NCI-H146 treated with DMSO at 0.1 percent for 48 hours (cell line): ENCODE results near the gene SESN3.
"Not testable (repeated sequence)": the region's sequence is repeated elsewhere in the genome, so short reads cannot be mapped to it uniquely, and the experiment has no call there.

ENCODE experiments used
- DNase-seq: peaks from one replicate; lab custom pipeline; 2025; ENCODE audit not compliant: unreplicated experiment; lab: John Stamatoyannopoulos, UW

Gene SESN3

DNA sequence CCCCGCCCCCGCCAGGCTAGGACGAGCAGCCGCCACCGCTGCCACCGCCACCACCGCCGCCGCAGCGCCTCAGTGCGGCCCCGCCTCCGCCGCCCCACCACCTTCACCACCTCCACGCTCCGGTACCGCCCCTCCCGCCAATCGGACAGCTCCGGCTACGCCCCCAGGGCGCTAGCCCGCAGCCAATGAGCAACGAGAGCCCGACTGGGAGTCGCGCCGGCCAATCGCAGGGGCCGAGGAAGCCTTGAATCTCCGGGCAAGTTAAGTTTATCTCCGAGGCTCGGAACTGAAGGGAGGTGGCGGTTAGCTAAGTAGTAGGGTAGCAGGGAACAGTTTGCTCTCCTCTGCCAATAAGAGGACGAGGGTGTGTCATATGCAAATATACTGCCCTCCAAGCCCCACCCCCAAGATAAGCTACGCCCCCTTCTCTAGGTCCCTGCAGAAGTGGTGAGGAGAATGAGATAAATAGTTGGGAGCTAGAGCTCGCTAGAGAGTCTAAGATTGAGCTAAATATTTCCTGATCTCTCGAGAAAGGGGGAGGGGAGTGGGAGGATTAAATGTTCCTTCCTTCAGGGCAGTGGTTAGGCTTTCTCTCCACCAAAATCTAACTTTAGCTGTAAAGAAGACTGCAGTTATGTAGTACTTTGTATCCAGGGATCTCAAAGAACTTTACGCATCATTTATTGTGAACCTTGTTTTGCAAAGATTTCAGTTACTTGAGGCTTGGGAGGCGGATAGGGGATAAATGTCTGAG is at the start of gene SESN3:
Gene SESN3, minus strand, starts transcription at position 76 of the 754 bp plus-strand sequence. CDS start 342 bp downstream, outside the sequence.
- peak; percentile 14 for DNase-seq

DNA sequence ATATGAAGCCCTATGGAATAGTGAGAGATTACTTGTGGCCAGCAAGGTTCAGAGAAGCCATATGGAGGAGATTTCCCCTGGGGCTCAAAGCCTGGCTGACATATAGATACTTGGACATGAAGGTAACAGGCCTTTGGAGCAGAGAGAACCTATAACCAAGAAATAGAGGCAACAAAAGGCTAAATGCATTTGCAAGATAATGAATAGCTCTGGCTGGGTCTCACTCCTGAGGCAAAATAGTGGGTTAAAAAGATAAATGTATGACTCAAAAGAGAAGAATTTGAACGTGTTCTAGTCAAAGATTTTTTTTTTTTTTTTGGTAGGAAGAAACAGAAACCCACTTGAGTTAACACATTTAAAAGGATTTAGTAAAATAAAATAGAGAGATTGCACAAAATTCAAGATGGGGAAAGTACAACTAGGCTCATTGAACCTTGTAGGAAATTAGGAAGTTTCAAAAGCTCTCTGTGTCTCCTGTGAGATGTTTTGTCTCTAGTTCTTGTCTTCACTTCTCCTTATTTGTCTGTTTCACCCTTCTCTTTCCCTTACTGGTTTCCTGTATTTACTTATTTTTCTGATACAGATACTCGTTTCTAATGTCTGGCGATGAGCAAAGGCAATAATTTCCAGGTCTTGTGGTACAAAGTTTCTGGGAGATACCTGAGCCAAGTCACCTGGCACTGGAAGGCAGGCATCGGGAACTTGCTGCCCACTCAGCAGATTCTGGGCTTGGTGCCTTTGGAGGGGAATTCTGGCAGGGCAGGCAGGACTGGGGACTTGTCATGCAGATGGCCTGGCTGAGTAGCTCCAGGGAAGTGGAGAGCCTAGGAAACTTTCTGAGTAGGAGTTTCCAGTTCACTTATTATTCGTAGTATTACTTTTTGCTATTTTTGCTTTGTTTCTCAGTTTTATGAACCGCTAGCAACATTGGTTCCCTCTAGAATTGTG is 49.2 kb upstream of the SESN3 start:
- no peak for DNase-seq

DNA sequence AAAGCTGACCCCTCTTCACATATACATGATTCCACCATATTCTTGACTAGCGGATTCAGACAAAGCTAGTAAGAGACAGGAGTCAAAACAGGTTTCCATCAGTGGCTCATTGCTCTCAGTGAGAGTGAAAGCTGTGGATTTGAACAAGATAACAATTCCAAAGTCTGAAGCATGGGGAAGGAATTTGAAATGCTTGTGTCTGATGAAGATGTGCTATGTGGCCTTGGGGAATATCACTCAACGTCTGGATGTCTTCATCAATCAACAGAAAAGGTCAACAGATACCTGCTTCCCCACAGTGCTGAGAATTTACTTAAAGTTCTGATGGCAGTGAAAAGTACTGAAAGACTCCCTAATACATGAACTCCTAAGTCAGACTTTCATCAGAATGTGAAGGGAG is 46.9 kb upstream of the SESN3 start:
- DNase-seq: no peak

GRCh38 chr11:95276139-95276538 is 45.1 kb upstream of the SESN3 start:
- no peak for DNase-seq

DNA sequence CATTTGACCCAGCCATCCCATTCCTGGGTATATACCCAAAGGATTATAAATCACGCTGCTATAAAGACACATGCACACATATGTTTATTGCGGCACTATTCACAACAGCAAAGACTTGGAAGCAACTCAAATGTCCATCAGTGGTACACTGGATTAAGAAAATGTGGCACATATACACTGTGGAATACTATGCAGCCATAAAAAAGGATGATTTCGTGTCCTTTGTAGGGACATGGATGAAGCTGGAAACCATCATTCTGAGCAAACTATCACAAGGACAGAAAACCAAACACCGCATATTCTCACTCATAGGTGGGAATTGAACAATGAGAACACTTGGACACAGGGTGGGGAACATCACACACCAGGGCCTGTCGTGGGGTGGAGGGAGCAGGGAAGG is 42.6 kb upstream of the SESN3 start:
- not testable (repeated sequence) for DNase-seq

GRCh38 chr11:95269036-95269819 is 38.2 kb upstream of the SESN3 start:
- DNase-seq: no peak

GRCh38 chr11:95268391-95268790 is 37.4 kb upstream of the SESN3 start:
- DNase-seq: no peak

GRCh38 chr11:95267601-95268213 is 36.7 kb upstream of the SESN3 start:
- no peak for DNase-seq

GRCh38 chr11:95266751-95267374 is 35.9 kb upstream of the SESN3 start:
- DNase-seq: no peak

DNA sequence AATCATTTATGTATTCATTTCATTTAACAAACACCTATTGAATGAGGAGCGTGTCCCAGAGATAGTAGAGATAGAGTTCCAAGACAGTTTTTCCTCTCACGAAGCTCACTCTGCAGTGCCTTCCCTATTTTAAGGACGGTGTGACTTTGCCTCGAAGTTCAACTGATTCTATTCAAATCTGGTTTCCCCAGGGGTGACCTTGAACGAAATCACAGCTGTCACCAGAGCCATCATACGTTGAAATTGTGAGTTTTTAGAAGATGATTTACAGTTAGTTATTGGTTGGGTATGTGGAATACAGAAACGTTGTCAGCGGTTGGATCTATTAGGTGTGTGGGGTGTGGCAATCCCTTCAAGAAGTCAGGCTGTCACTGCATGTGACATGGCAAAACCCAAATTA is 33.9 kb upstream of the SESN3 start:
- DNase-seq: no peak

DNA sequence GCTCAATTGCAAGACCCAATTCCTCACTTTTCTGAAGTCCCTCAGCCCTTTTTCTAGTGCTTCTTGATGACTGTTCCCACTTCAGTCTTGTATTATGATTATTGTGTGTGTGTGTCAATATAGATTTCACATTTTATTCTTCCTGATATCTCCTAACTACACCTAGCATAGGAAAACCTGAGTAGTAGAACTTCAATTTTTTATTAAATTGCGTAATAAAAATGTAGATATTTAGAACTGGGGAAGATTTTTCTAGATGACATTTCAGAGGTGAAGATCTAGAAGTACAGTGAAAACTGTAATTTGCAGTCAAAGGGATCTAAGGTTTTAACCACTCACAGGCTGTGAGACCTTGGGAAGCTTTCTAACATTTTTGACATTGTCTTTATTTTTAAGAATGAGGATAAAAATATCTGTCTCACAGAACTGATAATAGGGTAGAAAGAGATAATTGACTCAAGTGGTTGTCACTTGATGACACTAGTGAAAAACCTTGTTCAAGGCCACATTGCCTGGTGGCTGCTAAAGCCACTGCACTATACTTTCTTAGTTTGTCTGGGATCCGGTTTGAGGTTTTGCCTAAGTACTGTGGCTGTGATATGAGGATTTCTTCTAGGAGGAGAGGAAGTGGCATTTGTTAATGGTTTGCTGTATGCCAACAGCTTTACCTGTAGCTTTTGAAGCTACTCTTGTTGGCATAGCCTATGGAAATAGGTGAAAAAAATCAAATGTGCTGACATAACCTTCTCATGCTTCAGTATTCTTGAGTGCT is 32.2 kb upstream of the SESN3 start:
- no peak for DNase-seq

DNA sequence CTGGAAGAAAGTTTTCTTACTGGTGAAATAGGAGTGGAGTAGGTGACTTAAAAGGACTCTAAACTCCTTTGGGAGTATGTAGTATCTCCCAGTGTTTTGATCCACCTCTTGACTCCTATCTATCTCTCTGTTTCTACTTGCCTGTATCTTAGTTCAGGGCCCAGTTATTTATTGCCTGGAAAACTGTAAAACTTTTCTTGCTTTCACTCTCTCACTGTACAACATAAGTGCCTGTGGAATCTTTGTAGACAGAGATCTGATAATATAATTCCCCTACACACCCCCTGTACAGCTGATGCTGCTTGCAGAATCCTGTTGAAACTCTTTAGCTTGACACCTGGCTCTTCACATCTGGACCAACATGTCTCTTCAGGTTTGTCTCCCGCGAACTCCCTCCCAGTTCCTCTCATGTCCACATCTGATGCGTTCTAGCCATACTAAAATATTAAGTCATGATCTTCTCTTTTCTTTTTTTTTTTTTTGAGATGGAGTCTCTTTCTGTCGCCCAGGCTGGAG is 26.5 kb upstream of the SESN3 start:
- no peak for DNase-seq

DNA sequence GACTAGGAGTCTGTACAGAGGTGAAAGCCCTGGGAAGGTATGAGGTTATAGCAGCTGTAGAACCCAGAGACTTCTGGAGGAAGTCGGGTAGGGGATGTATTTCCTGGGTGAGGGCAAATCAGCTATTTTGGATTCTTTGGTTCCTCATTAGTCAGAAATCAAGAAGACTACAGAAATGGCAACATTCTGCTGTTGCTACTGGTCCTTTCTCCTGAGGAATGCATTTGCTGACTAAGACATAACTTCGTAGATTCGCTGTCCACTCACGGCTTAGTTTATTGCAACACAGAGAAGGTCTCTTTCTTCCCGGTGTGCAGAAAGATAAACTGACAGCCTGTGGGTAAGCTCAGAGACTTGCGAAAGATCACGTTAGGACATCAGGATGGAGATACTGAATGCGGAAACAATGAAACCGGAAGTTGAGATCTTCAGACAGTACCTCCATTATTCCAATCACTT is 25.3 kb upstream of the SESN3 start:
- DNase-seq: no peak

DNA sequence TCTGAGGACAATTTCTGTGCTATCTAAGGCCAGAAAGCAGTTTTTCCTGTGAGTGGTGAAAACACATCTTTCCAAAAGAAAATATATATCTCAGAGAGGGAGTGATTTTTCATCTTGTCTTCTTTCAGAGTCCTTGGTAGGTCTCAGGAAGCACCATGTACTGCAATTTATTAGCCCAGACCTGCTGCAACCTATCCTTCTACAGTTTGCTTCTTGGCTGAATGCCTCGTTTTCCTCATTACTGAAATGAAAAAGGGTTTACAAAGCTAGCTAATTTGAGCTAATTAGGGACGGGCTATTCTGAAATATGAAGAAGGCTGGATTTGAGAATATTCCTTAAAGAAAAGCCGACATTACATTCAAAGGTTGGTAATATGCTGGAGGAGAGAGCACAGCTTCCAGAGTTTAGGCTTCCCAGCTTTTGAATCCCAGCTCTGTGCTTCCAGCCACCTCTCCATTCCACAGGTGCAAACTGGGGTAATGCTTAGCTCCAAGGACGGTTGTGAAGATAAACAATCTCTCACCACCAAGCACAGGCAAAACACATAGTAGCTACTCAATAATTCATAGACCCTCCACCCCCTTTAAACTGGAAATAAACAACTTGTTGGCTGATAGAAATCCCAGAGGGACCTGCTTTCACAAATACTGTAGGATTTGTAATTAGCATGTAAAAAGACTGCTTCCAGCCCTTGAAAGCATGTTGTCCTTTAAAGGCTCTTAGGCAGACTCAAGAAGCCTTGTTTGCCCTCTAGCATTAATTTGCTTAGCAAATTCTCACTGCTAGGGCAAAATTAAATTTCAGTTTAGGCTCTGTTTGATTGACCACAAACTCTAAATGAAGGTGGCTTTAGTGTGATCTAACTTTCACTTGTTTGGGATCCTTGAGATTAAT is 24.5 kb upstream of the SESN3 start:
- no peak for DNase-seq

DNA sequence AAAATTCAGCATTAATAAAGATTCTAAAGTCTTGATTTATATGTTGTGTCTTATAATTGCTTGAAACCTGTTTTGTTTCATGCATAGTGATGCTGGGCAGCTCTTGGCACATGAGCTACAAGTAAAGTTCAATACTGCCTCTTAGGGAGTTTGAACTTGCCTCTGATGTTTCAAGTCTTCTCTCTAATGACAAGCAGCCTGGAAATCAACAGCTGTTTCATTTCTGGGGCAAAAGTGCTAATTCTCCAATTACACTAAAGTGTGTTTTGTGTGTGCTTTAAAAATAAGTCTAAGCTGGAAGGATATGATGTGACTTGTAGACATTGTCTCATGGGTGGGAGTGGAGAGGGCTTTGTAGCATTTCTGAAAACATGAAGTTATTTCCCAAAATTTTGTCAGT is 23.7 kb upstream of the SESN3 start:
- DNase-seq: no peak

- DNase-seq: no peak
Observed at GRCh38 chr11:95254131-95254704, 23.2 kb upstream of the SESN3 start.

GRCh38 chr11:95253141-95253540 is 22.1 kb upstream of the SESN3 start:
- DNase-seq: no peak

DNA sequence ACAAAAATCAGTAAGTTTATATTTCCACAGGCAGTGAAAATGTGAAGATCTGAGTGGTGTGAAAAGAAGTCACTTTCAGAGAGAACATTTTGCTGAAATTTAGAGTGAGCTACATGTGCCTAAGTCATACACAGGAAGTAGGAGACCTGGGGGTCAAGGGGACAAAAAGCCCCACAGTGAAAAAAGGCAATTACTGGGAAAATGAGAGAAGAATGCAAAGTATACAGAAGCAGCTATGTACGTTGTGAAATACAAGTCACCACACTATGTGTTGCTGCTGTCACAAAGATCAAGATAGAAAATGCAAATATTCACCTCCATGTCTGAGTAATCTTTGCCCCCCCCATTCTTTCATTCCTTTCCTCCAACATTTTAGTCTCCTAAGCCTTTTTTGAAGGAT is 21.6 kb upstream of the SESN3 start:
- no peak for DNase-seq
